HFF-Myc (cell line): ENCODE measurements around the gene MTX1.

Experiments
- DNase-seq: peaks from one replicate; pipeline ENCODE4 v3.0.0-alpha.2; 2011; ENCODE audit warnings: low read depth; ENCODE audit errors: extremely low read depth
- H3K4me3 ChIP-seq: replicated peaks from 2 replicates; pipeline ENCODE4 v1.5.1; 2011; ENCODE audit warnings: low read depth, mild to moderate bottlenecking, control low read depth, low read length
- CTCF ChIP-seq: IDR thresholded peaks from 2 replicates; pipeline ENCODE4 v1.5.1; 2012; ENCODE audit warnings: mild to moderate bottlenecking, low read depth, low read length, control low read depth; ENCODE audit errors: missing control alignments

Gene MTX1

GRCh38 chr1:155250633-155251449 is 42.3 kb downstream of the MTX1 start:
- peak; percentile 100 for TF ChIP-seq CTCF
- DNase-seq = no peak
- no peak overlapping the region for H3K4me3 ChIP-seq

GRCh38 chr1:155251566-155251965 is 43.1 kb downstream of the MTX1 start:
- DNase-seq = no peak
- TF ChIP-seq CTCF = no peak
- no peak overlapping the region for H3K4me3 ChIP-seq

GRCh38 chr1:155253208-155253607 is 44.7 kb downstream of the MTX1 start:
- TF ChIP-seq CTCF = no peak
- DNase-seq = no peak

GRCh38 chr1:155253797-155254196 is 45.3 kb downstream of the MTX1 start:
- peak overlapping the region; percentile 82 for H3K4me3 ChIP-seq

More at GRCh38 chr1:155253208-155253607, 44.7 kb downstream of the MTX1 start:
- peak overlapping the region; percentile 82 for H3K4me3 ChIP-seq

GRCh38 chr1:155254228-155254713 is 45.8 kb downstream of the MTX1 start:
- TF ChIP-seq CTCF = no peak
- no peak for DNase-seq
- peak overlapping the region; percentile 82 for H3K4me3 ChIP-seq

More at GRCh38 chr1:155253797-155254196, 45.3 kb downstream of the MTX1 start:
- no peak for DNase-seq
- TF ChIP-seq CTCF = no peak

- no peak for DNase-seq
- no peak for TF ChIP-seq CTCF
- peak overlapping the region; percentile 82 for H3K4me3 ChIP-seq
These were observed 46.3 kb downstream of the MTX1 start for GRCh38 chr1:155254714-155255242.
